CD4-positive, alpha-beta memory T cell (primary cell): ENCODE results near the gene ZNF24. TPM values are rescaled to one million over a fixed set of nuclear protein-coding genes. Genes with fewer than 3 reads are reported as not detected.

Experiments used
- CTCF ChIA-PET: fragments of 350-600 bp; sonication (Branson Sonifier 250); formaldehyde crosslinking; loops from one replicate; lab custom pipeline; 2021; ENCODE audit warnings: inconsistent platforms; ENCODE audit not compliant: partially characterized antibody; lab: Charles Lee
- POLR2A ChIA-PET: fragments of 350-600 bp; sonication (Branson Sonifier 250); formaldehyde crosslinking; loops from one replicate; lab custom pipeline; 2021; ENCODE audit not compliant: partially characterized antibody; lab: Charles Lee
- DNase-seq, 5 donors: peaks; one replicate each; pipeline versions ENCODE4 v3.0.0 to v3.0.0-alpha.2; 2020 to 2022; ENCODE audit warnings: mixed read lengths in 1 of 5
- H3K27ac ChIP-seq: one replicate; pipeline ENCODE4 v1.7.0; 2013; ENCODE audit warnings: low read depth, low read length
- H3K27me3 ChIP-seq: 2 replicates; pipeline ENCODE4 v1.7.0; 2013; ENCODE audit warnings: mild to moderate bottlenecking, low read length, moderate library complexity; ENCODE audit not compliant: insufficient read depth
- H3K36me3 ChIP-seq: 2 replicates; pipeline ENCODE4 v1.7.0; 2013; ENCODE audit warnings: mild to moderate bottlenecking, low read length, moderate library complexity; ENCODE audit not compliant: insufficient read depth
- H3K4me1 ChIP-seq: 2 replicates; pipeline ENCODE4 v1.7.0; 2013; ENCODE audit warnings: mild to moderate bottlenecking, low read length, moderate library complexity; ENCODE audit not compliant: insufficient read depth
- H3K4me3 ChIP-seq, 2 donors: one replicate each; pipeline ENCODE4 v1.7.0; 2013; ENCODE audit warnings: low read length in 2 of 2, mild to moderate bottlenecking in 1 of 2
- H3K9me3 ChIP-seq, 2 donors: one replicate each; pipeline ENCODE4 v1.7.0; 2013; ENCODE audit warnings: low read length in 2 of 2, control low read depth in 1 of 2; ENCODE audit not compliant: control insufficient read depth in 1 of 2
- H3K27ac Mint-ChIP-seq, 7 donors: one replicate each; pipeline ENCODE4 v1.8.0; 2020 to 2021; ENCODE audit warnings: mixed read lengths in 7 of 7, mild to moderate bottlenecking in 6 of 7, inconsistent platforms in 3 of 7, moderate library complexity in 3 of 7
- H3K27me3 Mint-ChIP-seq, 2 donors: one replicate each; pipeline ENCODE4 v1.8.0; 2020 to 2021; ENCODE audit warnings: mixed read lengths in 2 of 2
- H3K36me3 Mint-ChIP-seq, 2 donors: one replicate each; pipeline ENCODE4 v1.8.0; 2020 to 2021; ENCODE audit warnings: mixed read lengths in 2 of 2, inconsistent platforms in 1 of 2, mild to moderate bottlenecking in 1 of 2
- H3K4me1 Mint-ChIP-seq, 4 donors: one replicate each; pipeline ENCODE4 v1.8.0; 2020 to 2021; ENCODE audit warnings: mixed read lengths in 4 of 4, mild to moderate bottlenecking in 1 of 4
- H3K4me3 Mint-ChIP-seq, 8 donors: one replicate each; pipeline ENCODE4 v1.8.0; 2020 to 2021; ENCODE audit warnings: mixed read lengths in 8 of 8, mild to moderate bottlenecking in 7 of 8, moderate library complexity in 6 of 8, inconsistent platforms in 3 of 8
- H3K9me3 Mint-ChIP-seq, 8 donors: one replicate each; pipeline ENCODE4 v1.8.0; 2020 to 2021; ENCODE audit warnings: mixed read lengths in 8 of 8, mild to moderate bottlenecking in 5 of 8, inconsistent platforms in 3 of 8, moderate library complexity in 1 of 8
- intact Hi-C: fragments of 100-400 bp; cut with micrococcal nuclease; formaldehyde crosslinking; loops from one replicate; pipeline ENCODE4 v1.15.1; 2023
- polyA plus RNA-seq, 2 donors: library from polyadenylated mRNA; unstranded; fragments of 300-500 nt; fragmentation: Illumina TruSeq; gene quantifications; one replicate each; pipeline ENCODE4 v1.2.3, GENCODE V29; 2021
- total RNA-seq, 2 experiments: library from RNA; stranded (reverse); gene quantifications; one replicate each; pipeline ENCODE4 v1.2.3, GENCODE V29; 2021

The ZNF24 gene
- total and polyA plus RNA-seq, 4 experiments from 2014 or later, result 67.9 to 90.5 (median 82.6) TPM

- Histone ChIP-seq H3K36me3 (no peaks in the 10 kb centered on the region), H3K27ac (no peak overlapping the region), H3K4me3 (no peak overlapping the region), H3K27me3 (peaks cover 5% of the 10 kb centered on the region), H3K4me1 (peaks cover 5% of the 10 kb centered on the region), H3K9me3 (no peaks in the 10 kb centered on the region)
- intact Hi-C loops, result loop anchor here (1.0 to 2.0 kb wide), 3 partner anchors 9 to 360 kb away; partner anchors contain the start of gene ZNF396
- ChIA-PET POLR2A (interaction anchor here (0.8 to 1.5 kb wide), 2 partner anchors 42 to 146 kb away, joined by 3 to 5 read pairs; partner anchors contain the start of gene ZNF24), CTCF (interaction anchor here (0.6 to 5.9 kb wide), 38 partner anchors 8 to 584 kb away, joined by 3 to 50 read pairs (median 5); partner anchors contain the start of genes ZNF24 and ZNF396)
- H3K4me3 Mint-ChIP-seq, result peak overlapping the region in 2 of 8 donors; percentile 29 to 65
- peak; percentile 69 to 73 (median 73) for DNase-seq
- H3K9me3 Mint-ChIP-seq, result peaks cover 0 to 2% (median 0%) of the 10 kb centered on the region in 8 donors
- H3K27ac Mint-ChIP-seq, result peak overlapping the region in 2 of 7 donors; percentile 6 to 32
- H3K4me1 Mint-ChIP-seq, result peaks cover 0 to 4% (median 2%) of the 10 kb centered on the region in 4 donors
- H3K27me3 Mint-ChIP-seq, result peaks cover 8 to 25% of the 10 kb centered on the region in 2 donors
- no peaks in the 10 kb centered on the region for H3K36me3 Mint-ChIP-seq
These were observed 42.4 kb upstream of the ZNF24 start for GRCh38 chr18:35386600-35387100.

- ChIA-PET POLR2A (no interaction called here), CTCF (interaction anchor here (0.9 to 5.9 kb wide), 4 partner anchors 10 to 151 kb away, joined by 3 to 50 read pairs (median 4); no protein-coding TSS in a partner anchor)
- Mint-ChIP-seq H3K9me3 (peaks cover 0 to 2% (median 0%) of the 10 kb centered on the region in 8 donors), H3K4me1 (peaks cover 0 to 4% (median 2%) of the 10 kb centered on the region in 4 donors), H3K36me3 (no peaks in the 10 kb centered on the region), H3K4me3 (no peak overlapping the region), H3K27me3 (peaks cover 6 to 11% of the 10 kb centered on the region in 2 donors), H3K27ac (no peak overlapping the region)
- Histone ChIP-seq H3K4me3 (no peak overlapping the region), H3K27ac (no peak overlapping the region), H3K4me1 (peaks cover 5% of the 10 kb centered on the region), H3K27me3 (peaks cover 3% of the 10 kb centered on the region), H3K36me3 (no peaks in the 10 kb centered on the region), H3K9me3 (no peaks in the 10 kb centered on the region)
- no peak for DNase-seq
- intact Hi-C loops, result no loop called here
These were observed 38.9 kb upstream of the ZNF24 start for GRCh38 chr18:35383136-35383535.

DNA sequence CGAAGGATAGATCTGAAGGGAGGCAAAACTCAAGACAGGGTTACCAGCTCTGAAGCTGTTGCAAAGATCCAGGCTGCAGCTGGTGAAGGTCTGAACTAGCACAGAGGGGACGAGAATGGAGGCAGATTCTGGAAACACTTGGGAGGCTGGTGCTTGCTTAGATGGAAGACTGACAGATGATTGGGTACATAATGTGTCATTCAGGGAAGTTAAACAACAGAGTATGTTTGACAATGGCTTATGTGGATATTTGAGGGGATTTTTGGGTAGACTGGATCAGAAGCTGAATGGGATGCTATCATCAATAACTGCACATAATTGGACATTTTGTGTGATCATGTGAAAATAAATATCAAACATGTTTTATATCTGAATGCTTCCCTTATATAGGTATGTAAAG, 35.2 kb upstream of the ZNF24 start:
- H3K27ac ChIP-seq, result no peak overlapping the region
- H3K36me3 ChIP-seq, result no peaks in the 10 kb centered on the region
- CTCF ChIA-PET, result no interaction called here
- H3K9me3 ChIP-seq, result no peaks in the 10 kb centered on the region
- intact Hi-C loops, result no loop called here
- H3K4me1 ChIP-seq, result peaks cover 7% of the 10 kb centered on the region
- H3K4me3 ChIP-seq, result no peak overlapping the region
- POLR2A ChIA-PET, result no interaction called here
- H3K27me3 Mint-ChIP-seq, result peaks cover 0 to 6% of the 10 kb centered on the region in 2 donors
- H3K4me3 Mint-ChIP-seq, result peak overlapping the region in 1 of 8 donors; percentile 60
- H3K9me3 Mint-ChIP-seq, result peaks cover 0 to 2% (median 0%) of the 10 kb centered on the region in 8 donors
- no peak for DNase-seq
- no peaks in the 10 kb centered on the region for H3K27me3 ChIP-seq
- no peaks in the 10 kb centered on the region for H3K36me3 Mint-ChIP-seq
- peaks cover 0 to 12% (median 2%) of the 10 kb centered on the region in 4 donors for H3K4me1 Mint-ChIP-seq
- no peak overlapping the region for H3K27ac Mint-ChIP-seq

DNA sequence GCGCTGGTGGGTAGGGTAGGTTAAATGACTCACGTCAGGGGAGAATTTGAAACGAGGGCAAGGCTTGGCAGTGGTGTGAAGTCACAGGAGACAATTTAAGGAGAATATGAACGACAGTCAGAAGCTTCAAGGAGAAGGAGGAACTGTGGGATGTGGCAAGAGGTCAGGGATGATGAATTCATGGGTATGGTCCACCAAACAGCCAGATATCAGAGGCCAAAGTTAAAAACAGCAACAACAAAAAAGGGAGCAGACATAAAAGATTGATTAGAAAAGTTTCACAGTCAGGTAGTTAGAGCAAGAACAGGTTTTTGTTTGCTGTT, 34.3 kb upstream of the ZNF24 start:
- Histone ChIP-seq H3K4me3 (no peak overlapping the region), H3K27ac (no peak overlapping the region), H3K27me3 (no peaks in the 10 kb centered on the region), H3K9me3 (no peaks in the 10 kb centered on the region), H3K36me3 (no peaks in the 10 kb centered on the region), H3K4me1 (peaks cover 7% of the 10 kb centered on the region)
- peaks cover 1 to 3% of the 10 kb centered on the region in 2 donors for H3K36me3 Mint-ChIP-seq
- ChIA-PET POLR2A (no interaction called here), CTCF (no interaction called here)
- intact Hi-C loops, result no loop called here
- H3K4me3 Mint-ChIP-seq, result peak overlapping the region in 5 of 8 donors; percentile 1 to 63 (median 6)
- H3K27ac Mint-ChIP-seq, result no peak overlapping the region
- no peak for DNase-seq
- H3K9me3 Mint-ChIP-seq, result peaks cover 0 to 2% (median 0%) of the 10 kb centered on the region in 8 donors
- H3K4me1 Mint-ChIP-seq, result peaks cover 0 to 12% (median 2%) of the 10 kb centered on the region in 4 donors
- peaks cover 0 to 1% of the 10 kb centered on the region in 2 donors for H3K27me3 Mint-ChIP-seq

GRCh38 chr18:35377875-35378573, 33.8 kb upstream of the ZNF24 start:
- Mint-ChIP-seq H3K4me3 (peak overlapping the region; percentile 79 to 86 (median 84)), H3K4me1 (peaks cover 0 to 12% (median 2%) of the 10 kb centered on the region in 4 donors), H3K27me3 (peaks cover 0 to 1% of the 10 kb centered on the region in 2 donors), H3K9me3 (peaks cover 0 to 2% (median 0%) of the 10 kb centered on the region in 8 donors), H3K36me3 (peaks cover 1 to 5% of the 10 kb centered on the region in 2 donors), H3K27ac (peak overlapping the region in 4 of 7 donors; percentile 50 to 86 (median 79))
- no peak for DNase-seq
- H3K27me3 ChIP-seq, result no peaks in the 10 kb centered on the region
- POLR2A ChIA-PET, result interaction anchor here (0.7 to 1.1 kb wide), 3 partner anchors 89 to 120 kb away, joined by 3 to 7 read pairs (median 3); partner anchors contain the start of gene INO80C
- CTCF ChIA-PET, result no interaction called here
- H3K27ac ChIP-seq, result no peak overlapping the region
- intact Hi-C loops, result loop anchor here (1.0 to 2.0 kb wide), 3 partner anchors 8 to 595 kb away; partner anchors contain the start of genes RMP24 and ZNF24
- no peaks in the 10 kb centered on the region for H3K9me3 ChIP-seq
- H3K4me1 ChIP-seq, result peaks cover 7% of the 10 kb centered on the region
- no peaks in the 10 kb centered on the region for H3K36me3 ChIP-seq
- H3K4me3 ChIP-seq, result no peak overlapping the region

DNA sequence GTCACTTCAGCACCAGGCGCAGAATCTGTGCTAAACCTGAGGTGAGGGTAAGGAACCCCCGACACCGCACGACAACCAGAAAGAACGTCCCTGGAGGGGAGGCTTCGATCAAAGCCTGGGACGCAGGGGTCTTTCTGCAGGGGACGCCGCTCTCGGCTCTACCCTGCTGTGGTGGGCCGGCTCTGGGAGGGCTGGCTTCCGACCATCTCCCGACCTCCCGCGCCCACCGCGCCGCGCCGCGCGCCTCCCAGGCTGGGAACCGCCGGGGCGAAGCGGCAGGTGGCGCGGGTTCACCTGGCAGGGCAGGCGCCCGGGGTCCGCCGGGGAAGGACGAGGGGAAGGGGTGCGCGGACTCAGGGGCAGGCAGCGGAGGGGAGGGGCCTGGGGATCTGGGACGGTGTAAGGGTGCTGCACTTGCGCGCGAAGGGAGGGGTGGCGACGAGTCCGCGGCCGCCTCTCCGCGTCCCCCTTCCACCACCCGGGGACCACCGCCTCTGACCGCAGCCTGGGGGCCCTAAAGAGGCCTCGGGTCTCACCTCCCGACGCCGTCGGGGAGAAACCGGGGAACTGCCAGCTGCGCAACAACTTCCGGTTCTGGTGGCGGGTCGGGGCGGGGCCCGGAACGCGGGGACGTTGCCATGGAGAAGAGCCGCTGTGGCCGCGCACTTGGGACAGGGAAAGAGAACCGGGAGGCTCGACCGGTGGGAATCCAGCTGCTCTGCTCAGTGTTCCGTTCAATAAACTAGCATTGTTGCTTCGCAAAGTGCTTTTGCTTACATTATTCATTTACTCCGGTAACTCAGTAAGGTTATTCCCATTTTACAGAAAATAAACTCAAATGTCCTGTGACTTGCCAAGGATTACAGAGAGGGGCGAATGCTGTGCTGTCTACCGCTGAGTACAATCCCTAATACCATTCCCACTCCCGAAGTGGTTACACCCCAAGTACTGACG, 32.8 kb upstream of the ZNF24 start, which contains the start of gene ZNF396:
Gene ZNF396, minus strand, starts transcription at position 596 of the 954 bp plus-strand sequence. CDS start 3,045 bp downstream, outside the sequence.
- DNase-seq, result peak; percentile 57 to 75 (median 65)
- H3K4me3 Mint-ChIP-seq, result peak within 1 kb of the TSS; percentile 82 to 92 (median 88)
- H3K4me1 Mint-ChIP-seq, result peaks cover 0 to 12% (median 2%) of the 10 kb centered on the region in 4 donors
- H3K27ac Mint-ChIP-seq, result peak within 1 kb of the TSS; percentile 37 to 91 (median 86)
- intact Hi-C loops, result loop anchor here (1.0 to 2.0 kb wide), 4 partner anchors 9 to 596 kb away; partner anchors contain the start of genes RMP24, ZNF24 and ZSCAN30
- ChIA-PET CTCF (interaction anchor here (0.9 kb wide), 1 partner anchor 9 kb away, joined by 3 read pairs; no protein-coding TSS in a partner anchor), POLR2A (interaction anchor here (0.7 to 1.1 kb wide), 4 partner anchors 88 to 336 kb away, joined by 3 to 7 read pairs (median 4); partner anchors contain the start of genes INO80C and MAPRE2)
- Histone ChIP-seq H3K27ac (peak within 1 kb of the TSS; percentile 34), H3K4me1 (peaks cover 7% of the 10 kb centered on the region), H3K9me3 (no peaks in the 10 kb centered on the region), H3K27me3 (no peaks in the 10 kb centered on the region), H3K36me3 (no peaks in the 10 kb centered on the region), H3K4me3 (peak within 1 kb of the TSS; percentile 45 to 70)
- H3K9me3 Mint-ChIP-seq, result no peaks in the 10 kb centered on the region
- peaks cover 1 to 5% of the 10 kb centered on the region in 2 donors for H3K36me3 Mint-ChIP-seq
- H3K27me3 Mint-ChIP-seq, result peaks cover 0 to 1% of the 10 kb centered on the region in 2 donors
